Measurements from ENCODE around the gene SLIT3. TPM values are rescaled to one million over a fixed set of nuclear protein-coding genes. Genes with fewer than 3 reads are reported as not detected.

The SLIT3 gene
- total and polyA plus RNA-seq, 2 experiments from 2014 or later: 0.59 to 0.71 TPM

- TF ChIP-seq STAT1 (IDR thresholded peaks at IDR 0.05; ENCODE audit: unreplicated experiment) (no peak), REST (IDR thresholded peaks at IDR 0.05; ENCODE audit: unreplicated experiment) (no peak), ZNF331 (CRISPR knock-in tag; IDR thresholded peaks at IDR 0.05; ENCODE audit: low read depth) (no peak), NANOG (IDR thresholded peaks at IDR 0.05; ENCODE audit: borderline replicate concordance) (no peak), EZH2phosphoT487 (IDR thresholded peaks at IDR 0.05; ENCODE audit: unreplicated experiment) (no peak), EZH2 (IDR thresholded peaks at IDR 0.05; ENCODE audit: low read depth, unreplicated experiment) (no peak), ZNF114 (CRISPR knock-in tag; IDR thresholded peaks at IDR 0.05) (no peak)
Observed at GRCh38 chr5:168798065-168799023, 502.6 kb downstream of the SLIT3 start (continued).

- H3K4me1 Mint-ChIP-seq: peaks cover 19% of the 10 kb centered on the region
- Histone ChIP-seq H3K4me3 (no peak overlapping the region), H3F3A (replicated peaks; ENCODE audit: low read depth) (no peaks in the 10 kb centered on the region), H3K9me2 (ENCODE audit: insufficient read depth) (peaks cover 5% of the 10 kb centered on the region), H3K36me3 (ENCODE audit: insufficient read depth) (no peaks in the 10 kb centered on the region), H3K27me3 (ENCODE audit: insufficient read depth) (no peaks in the 10 kb centered on the region), H3K4me1 (ENCODE audit: insufficient read depth) (peaks cover 5% of the 10 kb centered on the region; the same call in 1 of the 2 replicates), H4K20me1 (replicated peaks; ENCODE audit: insufficient read depth) (no peaks in the 10 kb centered on the region), H3K79me2 (replicated peaks; ENCODE audit: insufficient read depth) (no peaks in the 10 kb centered on the region), H3K4me2 (no peak overlapping the region), H2AFZ (no peak overlapping the region), H3K27ac (ENCODE audit: low read depth) (no peak overlapping the region)
- H3K36me3 Mint-ChIP-seq (ENCODE audit: low read depth): no peaks in the 10 kb centered on the region
- peak; percentile 49 for ATAC-seq
- no peaks in the 10 kb centered on the region for H3K9me3 Mint-ChIP-seq
- TF ChIP-seq JUNB (IDR thresholded peaks at IDR 0.05; ENCODE audit: unreplicated experiment) (no peak), STAT1 (IDR thresholded peaks at IDR 0.05; ENCODE audit: unreplicated experiment) (no peak), POLR2AphosphoS5 (IDR thresholded peaks at IDR 0.05; ENCODE audit: low read depth) (no peak)
- peaks cover 2% of the 10 kb centered on the region for H3K27me3 Mint-ChIP-seq (ENCODE audit: insufficient read depth, low read depth, poor library complexity)
- no peak for DNase-seq (ENCODE audit: low spot score)
- H3K27ac Mint-ChIP-seq: no peak overlapping the region
- H3K4me3 Mint-ChIP-seq: no peak overlapping the region
Observed at GRCh38 chr5:168796593-168797580, 504.1 kb downstream of the SLIT3 start.

All from GM23338 (cell line).